Dendritic cell treated with granulocyte-macrophage colony-stimulating factor and Interleukin-4, amounts not matched to agents 40 ng/mL and 50 ng/mL, for 4 days (primary cell): ENCODE results near the gene DUSP3.
"Not testable (repeated sequence)": the region's sequence is repeated elsewhere in the genome, so short reads cannot be mapped to it uniquely, and the experiment has no call there.

ENCODE experiments used
- H3K27ac Mint-ChIP-seq: one replicate; pipeline ENCODE4 v1.8.0; 2022; ENCODE audit warnings: mild to moderate bottlenecking, mixed read lengths
- H3K27me3 Mint-ChIP-seq: one replicate; pipeline ENCODE4 v1.8.0; 2022; ENCODE audit warnings: mild to moderate bottlenecking, mixed read lengths
- H3K36me3 Mint-ChIP-seq: one replicate; pipeline ENCODE4 v1.8.0; 2022; ENCODE audit warnings: low read depth, mixed read lengths
- H3K4me1 Mint-ChIP-seq: one replicate; pipeline ENCODE4 v1.8.0; 2022; ENCODE audit warnings: low read depth, mixed read lengths
- H3K4me3 Mint-ChIP-seq: one replicate; pipeline ENCODE4 v1.8.0; 2022; ENCODE audit warnings: mild to moderate bottlenecking, moderate library complexity, mixed read lengths
- H3K9me3 Mint-ChIP-seq: one replicate; pipeline ENCODE4 v1.8.0; 2022; ENCODE audit warnings: mixed read lengths
- intact Hi-C: fragments of 100-400 bp; cut with micrococcal nuclease; formaldehyde crosslinking; loops from one replicate; pipeline ENCODE4 v1.15.0; 2022

The DUSP3 gene

DNA sequence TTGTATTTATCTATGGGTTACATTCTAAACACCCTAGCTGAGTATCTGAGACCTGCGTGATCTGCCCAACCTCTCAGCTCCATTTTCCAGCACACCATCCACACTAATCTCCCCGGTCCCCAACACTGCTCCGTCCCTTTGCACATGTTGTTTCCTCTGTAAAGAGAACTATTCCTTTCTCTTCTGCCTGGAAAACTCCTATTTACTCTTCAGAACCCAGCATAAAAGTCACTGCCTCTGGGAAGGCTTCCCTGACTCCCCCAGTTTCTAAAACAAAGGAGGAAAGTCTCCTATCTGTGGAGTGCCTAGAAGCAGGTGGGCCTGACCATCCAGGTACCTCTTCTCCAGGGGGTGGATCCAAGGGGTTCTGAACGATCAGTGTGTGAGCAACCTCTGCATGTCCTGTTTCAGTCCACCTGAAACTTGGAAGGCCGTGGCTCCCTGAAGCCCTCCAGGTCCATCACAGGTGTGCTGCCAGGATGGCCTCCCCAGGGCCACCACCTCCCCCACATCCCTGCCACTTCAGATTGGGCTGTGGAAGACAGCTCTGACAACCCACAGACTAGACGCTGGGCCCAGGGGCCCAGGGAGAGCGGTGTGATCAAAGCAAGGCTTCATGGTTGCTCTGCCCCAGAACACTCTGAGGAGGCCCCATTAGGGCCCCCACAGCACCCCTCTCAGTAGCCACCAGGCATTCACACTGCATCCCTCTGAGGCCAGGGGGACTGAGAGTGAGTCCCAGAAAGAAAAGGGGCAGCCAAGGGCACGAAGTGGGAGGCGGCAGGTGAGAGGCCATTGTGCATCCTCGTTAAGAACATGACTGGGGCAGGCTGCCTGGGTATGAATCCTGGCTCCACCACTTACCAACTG lies 33.9 kb upstream of the DUSP3 start:
- Mint-ChIP-seq H3K4me3 (no peak overlapping the region), H3K27ac (no peak overlapping the region), H3K9me3 (no peaks in the 10 kb centered on the region), H3K4me1 (peaks cover 11% of the 10 kb centered on the region), H3K36me3 (peaks cover 38% of the 10 kb centered on the region), H3K27me3 (no peaks in the 10 kb centered on the region)
- intact Hi-C loops: no loop called here

DNA sequence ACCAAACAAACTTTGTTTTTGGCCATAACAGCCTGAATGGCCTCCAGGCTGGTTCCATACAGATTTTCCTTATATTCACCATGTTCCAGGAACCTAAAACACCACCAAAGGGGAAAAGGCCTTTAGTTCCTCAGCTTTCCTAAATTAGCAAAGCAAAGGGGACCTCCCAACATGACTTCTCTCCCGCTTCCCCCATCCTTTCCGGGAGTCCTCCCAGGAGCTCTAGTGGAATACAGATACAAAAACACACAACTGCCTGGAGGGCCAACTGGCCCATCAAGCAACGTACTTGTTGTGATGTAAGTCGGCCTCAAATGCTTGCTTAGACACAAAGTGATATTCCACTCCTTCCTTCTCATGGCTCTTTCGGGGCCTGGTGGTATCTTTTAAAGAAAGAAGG lies 32.0 kb upstream of the DUSP3 start:
- no peaks in the 10 kb centered on the region for H3K9me3 Mint-ChIP-seq
- no peaks in the 10 kb centered on the region for H3K27me3 Mint-ChIP-seq
- intact Hi-C loops: no loop called here
- H3K27ac Mint-ChIP-seq: no peak overlapping the region
- H3K36me3 Mint-ChIP-seq: peaks cover 34% of the 10 kb centered on the region
- H3K4me1 Mint-ChIP-seq: peaks cover 11% of the 10 kb centered on the region
- H3K4me3 Mint-ChIP-seq: no peak overlapping the region

- H3K9me3 Mint-ChIP-seq: no peaks in the 10 kb centered on the region
- no peak overlapping the region for H3K27ac Mint-ChIP-seq
- intact Hi-C loops: no loop called here
- no peaks in the 10 kb centered on the region for H3K27me3 Mint-ChIP-seq
- H3K36me3 Mint-ChIP-seq: peaks cover 34% of the 10 kb centered on the region
- H3K4me1 Mint-ChIP-seq: peaks cover 11% of the 10 kb centered on the region
- no peak overlapping the region for H3K4me3 Mint-ChIP-seq
Measured at GRCh38 chr17:43810226-43810715, 31.5 kb upstream of the DUSP3 start.

GRCh38 chr17:43809121-43809520 lies 30.3 kb upstream of the DUSP3 start:
- Mint-ChIP-seq H3K36me3 (peaks cover 30% of the 10 kb centered on the region), H3K27me3 (no peaks in the 10 kb centered on the region), H3K4me1 (peaks cover 1% of the 10 kb centered on the region), H3K4me3 (no peak overlapping the region), H3K27ac (no peak overlapping the region), H3K9me3 (no peaks in the 10 kb centered on the region)
- intact Hi-C loops: no loop called here

GRCh38 chr17:43808076-43808475 lies 29.3 kb upstream of the DUSP3 start:
- H3K4me3 Mint-ChIP-seq: no peak overlapping the region
- H3K9me3 Mint-ChIP-seq: no peaks in the 10 kb centered on the region
- H3K4me1 Mint-ChIP-seq: no peaks in the 10 kb centered on the region
- H3K36me3 Mint-ChIP-seq: peaks cover 21% of the 10 kb centered on the region
- intact Hi-C loops: no loop called here
- no peaks in the 10 kb centered on the region for H3K27me3 Mint-ChIP-seq
- H3K27ac Mint-ChIP-seq: no peak overlapping the region

GRCh38 chr17:43805117-43805516 lies 26.3 kb upstream of the DUSP3 start:
- no peak overlapping the region for H3K27ac Mint-ChIP-seq
- H3K9me3 Mint-ChIP-seq: no peaks in the 10 kb centered on the region
- intact Hi-C loops: no loop called here
- H3K27me3 Mint-ChIP-seq: no peaks in the 10 kb centered on the region
- peaks cover 13% of the 10 kb centered on the region for H3K36me3 Mint-ChIP-seq
- no peak overlapping the region for H3K4me3 Mint-ChIP-seq
- H3K4me1 Mint-ChIP-seq: no peaks in the 10 kb centered on the region

- peaks cover 12% of the 10 kb centered on the region for H3K36me3 Mint-ChIP-seq
- H3K9me3 Mint-ChIP-seq: no peaks in the 10 kb centered on the region
- H3K4me3 Mint-ChIP-seq: no peak overlapping the region
- H3K27ac Mint-ChIP-seq: no peak overlapping the region
- intact Hi-C loops: no loop called here
- H3K4me1 Mint-ChIP-seq: no peaks in the 10 kb centered on the region
- no peaks in the 10 kb centered on the region for H3K27me3 Mint-ChIP-seq
Measured at GRCh38 chr17:43803758-43804157, 25.0 kb upstream of the DUSP3 start.

DNA sequence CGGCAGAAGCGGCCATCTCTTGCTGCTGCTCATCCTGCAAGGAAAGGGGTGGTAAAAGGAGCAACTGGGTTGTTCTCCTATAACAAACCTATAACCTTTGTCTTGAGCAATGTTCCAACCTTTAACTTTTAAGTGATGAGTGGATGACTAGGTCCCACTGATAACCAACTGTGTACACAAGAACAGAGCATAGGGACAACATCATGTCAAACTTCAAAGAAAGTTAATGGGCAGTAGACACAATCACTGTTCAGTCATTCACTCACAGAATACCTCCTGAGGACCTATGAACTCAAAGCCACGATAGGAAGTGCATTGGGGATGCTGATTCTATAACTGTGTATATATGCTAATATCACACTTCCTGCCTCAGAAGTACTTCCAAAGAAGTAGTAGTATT lies 23.1 kb upstream of the DUSP3 start:
- intact Hi-C loops: no loop called here
- peaks cover 5% of the 10 kb centered on the region for H3K4me1 Mint-ChIP-seq
- peaks cover 6% of the 10 kb centered on the region for H3K36me3 Mint-ChIP-seq
- H3K27ac Mint-ChIP-seq: no peak overlapping the region
- no peak overlapping the region for H3K4me3 Mint-ChIP-seq
- H3K27me3 Mint-ChIP-seq: peaks cover 1% of the 10 kb centered on the region
- no peaks in the 10 kb centered on the region for H3K9me3 Mint-ChIP-seq

GRCh38 chr17:43800736-43801135 lies 22.0 kb upstream of the DUSP3 start:
- Mint-ChIP-seq H3K4me1 (peaks cover 6% of the 10 kb centered on the region), H3K27me3 (peaks cover 4% of the 10 kb centered on the region)
- intact Hi-C loops: no loop called here

DNA sequence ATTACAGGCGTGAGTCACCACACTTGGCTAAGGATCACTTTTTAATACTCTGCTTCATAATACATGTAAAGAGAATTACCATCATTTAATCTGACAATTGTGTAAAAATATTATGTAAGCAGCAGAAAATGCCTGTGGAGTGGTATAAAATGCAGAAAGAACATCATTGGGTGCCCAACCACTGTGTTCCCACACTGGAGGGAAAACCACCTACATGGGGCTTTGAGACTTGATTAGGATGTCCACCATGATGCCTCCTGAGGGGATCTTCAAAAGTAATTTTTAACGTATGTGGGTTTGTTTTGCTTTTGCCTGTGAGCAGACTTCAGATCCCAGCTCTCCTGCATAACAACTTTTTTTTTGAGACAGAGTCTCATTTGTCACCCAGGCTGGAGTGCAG lies 20.3 kb upstream of the DUSP3 start:
- Mint-ChIP-seq H3K27ac (no peak overlapping the region), H3K4me1 (peaks cover 6% of the 10 kb centered on the region), H3K4me3 (no peak overlapping the region), H3K36me3 (peaks cover 6% of the 10 kb centered on the region), H3K9me3 (no peaks in the 10 kb centered on the region), H3K27me3 (peaks cover 11% of the 10 kb centered on the region)
- intact Hi-C loops: no loop called here

More at GRCh38 chr17:43800736-43801135, 22.0 kb upstream of the DUSP3 start:
- no peak overlapping the region for H3K27ac Mint-ChIP-seq
- H3K4me3 Mint-ChIP-seq: no peak overlapping the region
- H3K9me3 Mint-ChIP-seq: no peaks in the 10 kb centered on the region
- peaks cover 6% of the 10 kb centered on the region for H3K36me3 Mint-ChIP-seq

DNA sequence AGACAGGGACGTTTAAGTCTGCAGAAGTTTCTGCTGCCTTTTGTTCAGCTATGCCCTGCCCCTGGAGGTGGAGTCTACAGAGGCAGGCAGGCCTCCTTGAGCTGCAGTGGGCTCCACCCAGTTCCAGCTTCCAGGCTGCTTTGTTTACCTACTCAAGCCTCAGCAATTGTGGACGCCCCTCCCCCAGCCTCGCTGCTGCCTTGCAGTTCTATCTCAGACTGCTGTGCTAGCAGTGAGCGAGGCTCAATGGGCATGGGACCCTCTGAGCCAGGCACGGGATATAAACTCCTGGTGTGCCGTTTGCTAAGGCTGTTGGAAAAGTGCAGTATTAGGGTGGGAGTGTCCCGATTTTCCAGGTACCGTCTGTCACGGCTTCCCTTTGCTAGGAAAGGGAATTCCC lies 19.2 kb upstream of the DUSP3 start:
- H3K36me3 Mint-ChIP-seq, H3K9me3 Mint-ChIP-seq, H3K4me1 Mint-ChIP-seq, H3K4me3 Mint-ChIP-seq, intact Hi-C loops, H3K27ac Mint-ChIP-seq: not testable (repeated sequence)
- peaks cover 15% of the 10 kb centered on the region for H3K27me3 Mint-ChIP-seq

- Mint-ChIP-seq H3K4me1 (peaks cover 26% of the 10 kb centered on the region), H3K27me3 (peaks cover 21% of the 10 kb centered on the region)
- H3K36me3 Mint-ChIP-seq, intact Hi-C loops, H3K27ac Mint-ChIP-seq, H3K4me3 Mint-ChIP-seq, H3K9me3 Mint-ChIP-seq: not testable (repeated sequence)
Measured at GRCh38 chr17:43792668-43793067, 13.9 kb upstream of the DUSP3 start.

GRCh38 chr17:43791589-43791988 lies 12.8 kb upstream of the DUSP3 start:
- Mint-ChIP-seq H3K9me3 (no peaks in the 10 kb centered on the region), H3K36me3 (no peaks in the 10 kb centered on the region), H3K27me3 (peaks cover 20% of the 10 kb centered on the region), H3K4me1 (peaks cover 24% of the 10 kb centered on the region), H3K27ac (no peak overlapping the region), H3K4me3 (no peak overlapping the region)
- intact Hi-C loops: no loop called here

- no peak overlapping the region for H3K4me3 Mint-ChIP-seq
- peaks cover 16% of the 10 kb centered on the region for H3K27me3 Mint-ChIP-seq
- H3K9me3 Mint-ChIP-seq: no peaks in the 10 kb centered on the region
- H3K36me3 Mint-ChIP-seq: no peaks in the 10 kb centered on the region
- intact Hi-C loops: no loop called here
- H3K4me1 Mint-ChIP-seq: peaks cover 31% of the 10 kb centered on the region
- no peak overlapping the region for H3K27ac Mint-ChIP-seq
Measured at GRCh38 chr17:43790311-43790940, 11.6 kb upstream of the DUSP3 start.
